HuH-7 (cell line): ENCODE results near the gene ABHD12.

Source experiments
- DNase-seq: peaks from one replicate; pipeline ENCODE4 v3.0.0; 2011; ENCODE audit warnings: low spot score

The ABHD12 gene

DNA sequence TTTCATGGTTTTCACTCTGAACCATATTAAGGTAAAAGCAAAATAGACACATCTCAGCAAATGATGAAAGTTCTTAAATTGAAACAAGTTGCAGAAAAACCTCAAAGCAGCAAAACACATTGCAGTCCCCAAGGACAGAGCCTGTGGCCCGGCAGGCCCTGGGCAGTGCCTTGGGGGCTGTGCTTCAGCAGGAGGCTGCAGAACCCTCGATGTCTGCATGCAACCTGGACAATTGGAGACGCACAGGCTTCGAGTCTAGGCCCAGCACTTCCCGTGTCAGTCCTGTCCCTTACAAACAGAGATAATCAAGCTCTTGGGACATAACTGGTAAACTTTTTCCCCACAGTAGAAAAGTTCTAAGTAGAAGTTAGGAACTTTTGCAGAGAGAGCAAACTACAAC, 133.5 kb downstream of the ABHD12 start:
- DNase-seq: no peak

DNA sequence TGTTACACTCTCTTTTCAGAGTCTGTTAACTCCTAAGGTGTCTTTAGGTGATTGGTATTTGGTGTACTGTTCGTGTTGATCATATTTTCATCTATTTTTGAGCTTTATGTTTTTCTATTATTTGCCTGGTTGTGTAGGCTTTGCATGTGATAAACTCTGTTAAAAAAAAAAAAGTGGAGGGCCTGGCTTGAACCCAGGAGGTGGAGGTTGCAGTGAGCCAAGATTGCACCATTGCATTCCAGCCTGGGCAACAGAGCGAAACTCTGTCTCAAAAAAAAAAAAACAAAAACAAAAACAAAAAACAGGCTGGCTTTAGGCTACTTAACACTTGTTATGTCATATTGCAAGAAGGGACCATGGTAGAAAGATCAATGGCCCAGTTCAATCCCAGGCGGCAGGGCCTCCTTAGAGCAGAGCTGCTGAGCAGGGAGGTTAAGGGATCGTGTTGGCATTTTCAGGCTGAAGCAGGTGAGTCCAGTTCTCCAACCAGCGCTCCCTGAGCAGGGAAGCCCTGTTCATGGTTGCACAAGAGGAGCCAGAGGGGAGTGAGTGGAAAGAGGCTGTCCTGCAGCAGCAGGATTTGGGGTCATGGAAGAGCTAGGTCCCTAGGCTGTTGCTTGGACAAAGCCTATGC, 134.3 kb downstream of the ABHD12 start:
- DNase-seq: no peak

DNA sequence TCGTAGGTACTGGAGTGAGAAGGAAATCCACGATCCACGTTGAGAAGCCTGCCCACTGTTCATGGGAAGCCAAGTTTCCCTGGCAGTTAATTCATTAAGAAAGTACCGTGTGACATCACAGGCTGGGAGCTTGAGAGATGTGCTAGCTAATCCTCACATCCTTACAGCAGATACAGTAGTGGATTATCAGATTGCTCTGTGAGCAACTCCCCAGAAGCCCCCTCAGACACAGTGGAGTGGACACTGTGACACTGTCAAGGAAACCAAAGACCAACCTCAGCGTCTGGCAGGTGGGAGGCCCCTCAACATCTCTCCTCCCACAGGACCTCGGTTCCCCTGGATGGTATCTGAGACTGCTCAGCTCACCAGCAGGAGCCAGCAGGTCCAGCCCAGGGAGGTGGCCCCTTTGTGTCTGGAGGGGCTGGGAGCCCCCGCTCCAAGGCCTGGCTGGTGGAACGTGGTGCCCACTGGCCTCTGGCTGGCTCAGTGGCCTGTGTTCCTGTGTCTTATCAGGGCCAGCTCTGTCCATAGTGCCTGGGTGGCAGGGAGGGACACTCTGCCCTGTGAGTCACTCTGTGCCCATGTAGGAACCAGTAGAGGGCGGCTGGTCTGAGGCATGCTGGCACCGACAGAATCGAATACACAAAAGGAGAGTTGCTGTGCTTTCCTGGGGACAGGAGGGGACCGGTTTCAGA, 135.5 kb downstream of the ABHD12 start:
- no peak for DNase-seq

DNA sequence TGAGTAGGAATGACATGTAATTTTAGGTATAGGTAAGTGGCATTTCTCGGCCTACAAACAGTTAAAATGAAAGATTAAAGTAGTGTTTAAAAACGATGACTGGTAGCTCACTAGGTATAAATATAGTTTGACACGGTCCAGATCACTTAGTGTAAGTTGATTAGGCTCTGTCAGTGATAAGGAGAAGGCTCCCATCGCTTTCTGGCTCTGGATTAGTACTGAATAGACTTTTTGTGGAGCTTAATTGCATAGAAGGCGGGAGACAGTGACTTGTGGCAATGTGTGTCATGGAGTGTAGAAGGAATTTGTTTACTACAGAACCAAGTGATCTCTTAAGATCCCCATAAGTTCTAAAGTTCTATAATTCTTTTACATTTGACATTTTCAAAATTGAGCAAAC, 136.1 kb downstream of the ABHD12 start:
- no peak for DNase-seq

DNA sequence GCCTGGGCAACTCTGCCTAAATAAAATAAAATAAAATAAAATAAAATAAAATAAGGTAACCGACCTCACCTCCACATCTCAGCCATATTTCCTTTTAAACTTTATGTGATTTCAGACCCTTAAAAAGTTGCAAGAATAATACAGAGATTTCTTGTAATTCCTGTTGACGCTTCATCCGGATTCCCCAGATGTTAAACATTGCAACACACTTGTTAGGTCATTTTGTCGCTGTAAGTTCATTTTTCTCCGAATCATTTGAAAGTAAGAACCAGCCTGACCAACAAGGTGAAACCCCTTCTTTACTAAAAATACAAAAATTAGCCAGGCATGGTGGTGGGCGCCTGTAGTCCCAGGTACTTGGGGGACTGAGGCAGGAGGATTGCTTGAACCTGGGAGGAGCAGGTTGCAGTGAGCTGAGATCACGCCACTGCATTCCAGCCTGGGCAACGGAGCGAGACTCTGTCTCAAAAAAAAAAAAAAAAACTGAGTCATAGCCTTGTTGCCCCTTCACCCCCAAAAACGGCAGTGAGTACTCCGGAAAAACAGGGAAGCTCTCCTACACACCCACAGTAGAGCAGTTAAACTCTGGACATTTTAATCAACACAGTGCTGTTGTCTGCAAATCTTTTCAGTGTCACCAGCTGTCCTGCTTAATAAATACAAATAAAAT, 136.9 kb downstream of the ABHD12 start:
- DNase-seq: no peak

DNA sequence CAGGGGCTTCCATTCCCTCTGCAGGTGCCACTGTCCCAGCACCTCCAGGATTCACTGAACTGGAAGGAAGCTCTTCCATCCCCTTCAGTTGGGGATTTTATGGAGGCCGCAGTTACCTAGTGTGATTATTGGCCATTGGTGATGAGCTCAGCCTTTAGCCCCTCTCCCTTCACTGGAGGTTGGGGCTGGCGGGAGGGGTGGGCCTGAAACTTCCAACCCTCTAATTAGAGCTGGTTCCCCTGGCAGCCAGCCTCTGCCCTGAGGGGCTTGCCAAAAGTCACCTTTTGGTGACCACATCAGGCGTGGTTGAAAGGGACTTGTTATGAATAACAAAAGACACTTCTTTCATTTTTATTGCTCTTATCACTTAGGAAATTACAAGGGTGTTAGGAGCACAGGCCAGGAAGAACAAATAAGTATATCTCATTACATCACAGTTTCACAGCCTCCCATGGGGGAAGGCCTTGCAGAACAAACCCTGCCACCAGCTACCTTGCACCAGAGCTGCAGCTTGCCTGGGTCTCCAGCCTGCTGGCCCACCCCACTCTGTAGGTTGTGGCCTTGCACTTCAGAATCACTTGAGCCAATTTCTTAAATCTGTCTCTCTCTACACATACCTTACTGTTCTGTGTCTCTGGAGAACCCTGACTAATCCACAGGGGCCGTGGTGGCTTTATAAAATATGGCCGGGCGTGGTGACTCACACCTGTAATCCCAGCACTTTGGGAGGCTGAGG, 137.8 kb downstream of the ABHD12 start:
- DNase-seq: peak; percentile 61

DNA sequence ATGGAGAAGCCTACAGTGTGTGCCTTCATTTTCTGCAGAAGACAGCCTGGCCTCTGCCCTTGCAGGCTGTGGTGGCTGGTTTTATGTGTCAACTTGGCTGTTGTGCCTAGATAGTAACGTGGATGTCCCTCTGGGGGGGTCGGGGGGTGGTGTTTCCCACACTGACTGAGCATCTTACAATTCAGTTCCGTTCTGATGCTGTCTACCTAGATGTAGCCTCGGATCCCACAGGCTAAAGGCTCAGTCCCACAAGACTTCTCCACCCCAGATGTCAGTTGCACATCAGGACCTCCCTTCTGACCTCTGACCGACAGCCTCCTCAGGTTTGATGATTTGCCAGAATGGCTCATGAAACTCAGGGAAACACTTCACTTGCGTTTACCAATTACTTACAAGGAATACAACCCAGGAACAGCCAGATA, 138.4 kb downstream of the ABHD12 start:
- DNase-seq: no peak

DNA sequence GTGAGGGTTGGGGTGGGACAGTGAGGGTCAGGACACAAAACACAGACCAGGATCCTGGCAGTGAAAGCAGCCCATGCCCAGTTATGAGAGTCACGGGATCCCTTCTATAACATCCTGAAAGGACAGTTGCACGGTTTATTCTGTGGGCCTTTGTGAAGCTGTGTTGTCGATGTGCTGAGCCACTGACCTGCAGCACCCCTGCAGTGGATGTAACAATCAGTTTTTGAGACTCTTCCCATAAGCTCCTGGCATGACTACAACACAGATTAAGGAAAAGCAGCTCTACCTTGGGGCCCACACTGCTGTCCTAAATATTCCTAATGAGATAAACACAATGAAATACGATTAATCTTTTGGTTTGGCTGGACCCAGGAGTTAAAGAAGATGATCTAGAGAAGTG, 139.1 kb downstream of the ABHD12 start:
- DNase-seq: no peak

DNA sequence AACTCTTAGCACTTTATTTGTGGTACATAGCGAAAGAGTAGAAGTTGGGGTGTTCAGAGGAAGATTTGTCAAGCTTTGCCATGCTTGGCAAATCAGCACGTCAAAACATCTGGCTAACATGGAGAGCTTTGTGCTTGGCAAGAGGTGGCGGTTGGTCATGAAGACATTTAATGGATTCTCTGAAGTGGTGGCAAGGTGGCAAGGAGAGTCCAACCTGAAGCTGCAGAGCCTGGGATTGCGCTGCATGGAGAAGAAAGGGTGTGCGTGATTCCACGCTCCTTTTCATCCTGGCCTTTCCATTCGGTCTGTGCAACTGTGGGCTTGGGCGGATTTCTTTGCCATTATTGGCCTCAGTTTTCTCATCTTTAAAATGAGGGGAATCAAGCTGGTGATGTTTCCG, 139.6 kb downstream of the ABHD12 start:
- DNase-seq: no peak

DNA sequence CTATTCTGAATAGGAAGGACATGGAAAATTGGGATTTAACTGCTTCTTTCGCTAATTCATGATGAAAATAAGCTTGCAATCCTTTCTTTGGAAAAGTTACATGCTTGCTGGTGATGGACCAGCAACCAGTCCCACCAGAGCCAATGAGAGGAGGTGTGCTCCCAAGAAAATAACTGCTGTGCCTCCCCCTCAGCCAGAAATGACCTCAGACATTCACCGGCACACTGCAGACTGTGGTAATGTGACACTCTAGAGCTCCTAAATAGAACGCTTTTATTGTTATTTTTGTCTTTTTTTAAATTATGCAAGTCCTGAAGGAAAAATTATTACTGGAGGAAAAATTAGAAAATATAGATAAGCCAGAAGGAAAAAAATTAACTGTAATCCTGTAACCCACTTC, 140.1 kb downstream of the ABHD12 start:
- no peak for DNase-seq
